DMS114 treated with DMSO at 0.1 percent for 48 hours (cell line): Measurements from ENCODE around the gene CEP78.
"Not testable (repeated sequence)": the region's sequence is repeated elsewhere in the genome, so short reads cannot be mapped to it uniquely, and the experiment has no call there.

Source experiments
- DNase-seq: peaks from one replicate; lab custom pipeline; 2025; ENCODE audit not compliant: unreplicated experiment; lab: John Stamatoyannopoulos, UW

CEP78 gene

GRCh38 chr9:78235256-78235761, 566 bp upstream of the CEP78 start:
- DNase-seq = no peak

- no peak for DNase-seq
Observed at GRCh38 chr9:78236551-78236910, 656 bp downstream of the CEP78 start.

GRCh38 chr9:78238046-78239038, 2.5 kb downstream of the CEP78 start:
- no peak for DNase-seq

- no peak for DNase-seq
Observed at GRCh38 chr9:78239506-78239905, 3.6 kb downstream of the CEP78 start.

GRCh38 chr9:78242041-78242440, 6.2 kb downstream of the CEP78 start:
- DNase-seq = no peak

- no peak for DNase-seq
Observed at GRCh38 chr9:78243130-78243529, 7.3 kb downstream of the CEP78 start.

- DNase-seq = no peak
Observed at GRCh38 chr9:78245401-78245800, 9.5 kb downstream of the CEP78 start.

- no peak for DNase-seq
Observed at GRCh38 chr9:78248635-78249034, 12.8 kb downstream of the CEP78 start.

GRCh38 chr9:78249542-78249941, 13.7 kb downstream of the CEP78 start:
- DNase-seq = no peak

- no peak for DNase-seq
Observed at GRCh38 chr9:78252616-78253015, 16.7 kb downstream of the CEP78 start.

- DNase-seq = no peak
Observed at GRCh38 chr9:78253285-78253684, 17.4 kb downstream of the CEP78 start.

GRCh38 chr9:78261403-78262001, 25.6 kb downstream of the CEP78 start:
- DNase-seq = peak; percentile 8

GRCh38 chr9:78262655-78263054, 26.8 kb downstream of the CEP78 start:
- DNase-seq = no peak

- DNase-seq = no peak
Observed at GRCh38 chr9:78267889-78268288, 32.0 kb downstream of the CEP78 start.

GRCh38 chr9:78269784-78270183, 33.9 kb downstream of the CEP78 start:
- no peak for DNase-seq

GRCh38 chr9:78272307-78272706, 36.4 kb downstream of the CEP78 start:
- DNase-seq = no peak

- DNase-seq = no peak
Observed at GRCh38 chr9:78273761-78274160, 37.9 kb downstream of the CEP78 start.

GRCh38 chr9:78278177-78278777, 42.4 kb downstream of the CEP78 start:
- DNase-seq = no peak

GRCh38 chr9:78278801-78279200, 42.9 kb downstream of the CEP78 start:
- DNase-seq = no peak

- no peak for DNase-seq
Observed at GRCh38 chr9:78280982-78281668, 45.2 kb downstream of the CEP78 start.

- DNase-seq = not testable (repeated sequence)
Observed at GRCh38 chr9:78284181-78284580, 48.3 kb downstream of the CEP78 start.
